Mesodermal cell (in vitro differentiated cells): ENCODE data around the gene RPS10. TPM values are rescaled to one million over a fixed set of nuclear protein-coding genes. Genes with fewer than 3 reads are reported as not detected.

Experiments
- H3K27ac ChIP-seq: 2 replicates; pipeline ENCODE4 v1.7.0; 2013; ENCODE audit warnings: mild to moderate bottlenecking, low read depth, low read length, moderate library complexity; ENCODE audit not compliant: severe bottlenecking
- H3K36me3 ChIP-seq: 2 replicates; pipeline ENCODE4 v1.7.1; 2013; ENCODE audit warnings: mild to moderate bottlenecking, low read length, moderate library complexity; ENCODE audit not compliant: control insufficient read depth, insufficient read depth
- H3K4me1 ChIP-seq: one replicate; pipeline ENCODE4 v1.7.1; 2013; ENCODE audit warnings: mild to moderate bottlenecking, low read length; ENCODE audit not compliant: insufficient read depth, control insufficient read depth, poor library complexity, severe bottlenecking
- H3K4me3 ChIP-seq: 2 replicates; pipeline ENCODE4 v1.7.0; 2013; ENCODE audit warnings: low read length, control low read depth, mild to moderate bottlenecking; ENCODE audit not compliant: insufficient read depth, poor library complexity, severe bottlenecking; ENCODE audit errors: extremely low read depth
- H3K9me3 ChIP-seq: 2 replicates; pipeline ENCODE4 v1.7.1; 2013; ENCODE audit warnings: mild to moderate bottlenecking, low read length, moderate library complexity; ENCODE audit not compliant: control insufficient read depth
- WGBS, 2 experiments: methylation state at CpG; one replicate each; pipeline ENCODE4 v1.1.5; 2013; ENCODE audit warnings: missing lambda C conversion rate in 2 of 2; ENCODE audit not compliant: insufficient coverage in 2 of 2; 5-methylcytosine and 5-hydroxymethylcytosine counted together
- polyA plus RNA-seq, 2 experiments: library from polyadenylated mRNA; stranded (reverse); fragments of 50-300 nt; gene quantifications; one replicate each; pipeline ENCODE4 v1.2.3, GENCODE V29; 2013

The RPS10 gene
- 2,391 TPM for polyA plus RNA-seq (2013, experiment 1 of 2)
- 2,211 TPM for polyA plus RNA-seq (2013, experiment 2 of 2)

DNA sequence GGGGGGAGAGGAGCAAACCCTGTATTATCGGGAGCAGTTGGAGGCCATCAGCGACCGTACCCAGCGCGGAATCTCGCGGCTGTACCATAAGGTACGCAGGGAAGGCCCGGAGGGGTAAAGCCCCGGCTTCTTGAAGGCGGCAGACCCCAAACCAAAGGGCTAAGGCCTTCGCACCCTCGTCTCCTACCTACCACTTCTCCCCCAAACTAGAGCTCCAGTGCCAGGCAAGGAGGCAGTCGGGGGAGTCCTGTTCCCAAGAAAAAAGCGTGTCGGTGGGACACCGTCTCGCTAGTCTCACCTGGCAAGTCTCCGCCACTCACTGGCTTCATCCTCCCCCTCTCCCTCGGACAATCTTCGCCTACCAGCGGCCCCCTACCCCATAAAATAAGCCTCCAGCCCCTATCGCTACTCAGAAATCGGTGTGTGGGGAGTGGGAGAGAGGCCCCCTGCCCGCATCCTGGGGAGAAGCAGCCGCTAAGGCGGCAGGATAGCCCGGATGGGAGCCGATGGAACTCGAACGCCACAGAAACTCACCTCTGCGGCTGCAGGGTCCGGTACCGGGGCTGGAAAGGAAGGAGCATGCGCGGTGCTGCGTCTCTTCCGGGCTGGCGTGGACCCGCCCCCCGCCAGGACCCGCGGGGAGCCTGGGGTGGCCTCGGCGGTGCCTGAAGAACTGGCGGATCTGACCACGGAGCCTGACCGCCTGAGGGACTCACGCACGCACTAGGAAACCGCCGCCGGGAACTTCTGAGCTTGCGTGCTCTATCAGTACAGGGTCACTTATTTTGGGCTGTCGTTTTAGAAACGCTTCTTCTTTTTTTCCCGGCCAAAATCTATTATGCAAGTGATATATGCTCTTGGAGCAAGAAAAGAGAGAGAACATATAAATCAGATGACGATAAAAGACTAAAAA, at the start of gene RPS10:
Gene RPS10 (minus strand): TSS at position 572 of the 913 bp plus-strand sequence. CDS start 848 bp downstream, outside the sequence.
- whole genome bisulfite sequencing, 2 experiments, result 1% methylated on average over 37 to 38 of the region's 58 CpGs
- Histone ChIP-seq H3K27ac (peak within 1 kb of the TSS; percentile 86), H3K36me3 (peaks cover 44% of the 10 kb centered on the region), H3K9me3 (no peaks in the 10 kb centered on the region), H3K4me1 (peaks cover 7% of the 10 kb centered on the region), H3K4me3 (peak within 1 kb of the TSS; percentile 96)

DNA sequence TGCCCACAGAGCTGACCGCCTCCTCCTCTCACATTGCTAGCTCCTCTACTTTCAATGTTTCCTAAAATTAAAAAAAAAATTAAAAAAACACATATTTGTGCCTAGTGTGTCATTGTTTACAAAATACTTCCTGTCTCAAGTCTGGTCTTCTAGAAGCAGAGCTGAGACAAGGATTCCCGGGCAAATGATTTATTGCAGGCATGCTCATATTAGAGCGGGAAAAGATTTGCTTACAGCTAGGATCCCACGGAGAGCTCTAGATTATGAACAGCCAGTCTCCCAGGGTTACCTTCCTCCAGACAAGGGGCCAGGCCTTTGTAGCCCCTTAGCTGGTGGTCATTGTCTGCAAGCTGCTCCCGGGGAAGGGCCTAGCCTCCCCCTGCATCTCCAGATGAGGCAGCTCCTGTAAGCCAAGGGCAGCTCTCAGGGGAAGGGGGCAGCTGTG, 49.4 kb upstream of the RPS10 start:
- Histone ChIP-seq H3K27ac (peak overlapping the region; percentile 3), H3K36me3 (no peaks in the 10 kb centered on the region), H3K9me3 (no peaks in the 10 kb centered on the region), H3K4me3 (no peak overlapping the region), H3K4me1 (peaks cover 6% of the 10 kb centered on the region)
- WGBS, 2 experiments, result 85% methylated on average over 4 to 5 of the region's 5 CpGs

DNA sequence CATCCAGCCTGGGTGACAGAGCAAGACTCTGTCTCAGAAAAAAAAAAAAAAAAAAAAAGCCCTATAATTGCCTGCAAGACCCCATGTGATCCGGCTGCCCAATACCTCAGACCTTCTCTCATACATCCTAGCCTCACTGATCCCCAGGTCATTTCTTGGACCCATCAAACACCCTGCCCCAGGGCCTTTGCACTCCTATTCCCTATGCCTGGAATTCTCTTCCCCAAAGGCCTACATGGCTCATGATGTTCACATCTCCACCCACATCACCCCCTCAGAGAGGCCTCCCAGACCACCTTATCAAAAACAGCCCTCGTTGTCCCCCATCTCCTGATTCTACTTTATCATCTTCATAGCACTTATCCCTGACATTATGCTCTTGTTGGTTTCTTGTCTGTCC, 48.9 kb upstream of the RPS10 start:
- Histone ChIP-seq H3K9me3 (no peaks in the 10 kb centered on the region), H3K36me3 (no peaks in the 10 kb centered on the region), H3K4me3 (no peak overlapping the region), H3K27ac (no peak overlapping the region), H3K4me1 (peaks cover 6% of the 10 kb centered on the region)
- whole genome bisulfite sequencing, 2 experiments, result 94 to 100% methylated on average over 1 to 2 of the region's 2 CpGs

DNA sequence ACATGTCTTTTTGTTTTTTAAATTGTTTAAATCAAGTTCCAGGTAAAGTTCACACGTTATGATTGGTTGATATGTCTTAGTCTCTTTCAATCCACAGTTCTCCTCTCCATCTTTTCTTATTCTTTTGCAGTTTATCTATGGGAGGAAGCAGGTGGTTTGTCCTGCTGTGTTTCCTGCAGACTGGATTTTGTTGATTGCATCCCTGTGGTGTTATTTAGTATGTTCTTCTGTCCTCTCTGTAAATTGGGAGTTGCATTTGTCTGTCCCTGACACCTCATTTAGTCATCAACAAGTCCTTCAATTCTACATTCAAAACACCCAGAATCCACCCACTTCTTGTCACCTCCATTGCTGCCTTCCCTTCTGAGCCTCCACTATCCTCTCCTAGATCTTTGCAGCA, 48.1 kb upstream of the RPS10 start:
- no peaks in the 10 kb centered on the region for H3K9me3 ChIP-seq
- H3K36me3 ChIP-seq, result no peaks in the 10 kb centered on the region
- H3K4me1 ChIP-seq, result peaks cover 6% of the 10 kb centered on the region
- H3K27ac ChIP-seq, result no peak overlapping the region
- no CpG with 5 or more reads among the region's 1 CpG for WGBS, 2 experiments
- no peak overlapping the region for H3K4me3 ChIP-seq

DNA sequence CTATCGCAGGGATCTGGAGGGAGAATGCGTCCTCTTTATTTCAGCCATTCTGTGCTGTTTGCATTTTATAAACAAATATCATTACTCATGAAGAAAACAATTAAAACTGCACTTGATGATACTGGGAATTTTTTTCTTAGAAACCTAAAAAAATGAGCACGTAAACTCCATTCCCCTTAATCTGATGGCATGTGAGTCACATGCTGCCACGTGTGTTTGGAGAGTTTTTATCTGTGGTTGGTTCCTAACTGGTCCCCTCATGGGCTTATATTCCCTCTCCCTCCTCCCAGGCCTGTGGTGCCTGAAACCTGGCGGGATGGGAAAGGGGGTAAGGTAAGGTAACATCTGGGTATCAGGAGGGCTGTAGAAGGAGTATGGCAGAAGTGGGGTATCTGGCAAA, 46.6 kb upstream of the RPS10 start:
- Histone ChIP-seq H3K4me1 (peaks cover 6% of the 10 kb centered on the region), H3K9me3 (no peaks in the 10 kb centered on the region), H3K4me3 (no peak overlapping the region), H3K36me3 (no peaks in the 10 kb centered on the region), H3K27ac (no peak overlapping the region)
- WGBS, 2 experiments, result no CpG with 5 or more reads among the region's 5 CpGs

DNA sequence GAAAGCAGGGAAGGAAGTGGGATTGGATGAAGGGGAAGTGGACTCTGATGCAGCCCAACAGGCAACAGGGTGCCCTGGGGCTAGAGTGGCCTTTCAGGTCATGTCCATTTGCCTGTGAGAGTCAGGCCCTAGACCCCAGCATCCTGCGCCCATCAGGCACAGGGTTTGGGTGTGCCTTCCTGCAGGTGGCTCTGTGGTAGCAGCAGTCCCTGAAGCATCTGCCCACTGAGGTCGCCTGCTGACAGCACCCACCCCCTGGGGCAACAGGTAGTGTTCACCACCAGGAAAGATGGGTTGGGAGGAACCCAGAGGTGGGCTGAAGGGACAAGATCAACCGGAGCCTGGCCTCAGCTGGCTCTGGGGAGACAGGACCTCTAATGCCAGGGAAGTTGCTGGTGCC, 43.6 kb upstream of the RPS10 start:
- 84 to 91% methylated on average over 3 of the region's 3 CpGs for WGBS, 2 experiments
- H3K4me3 ChIP-seq, result no peak overlapping the region

DNA sequence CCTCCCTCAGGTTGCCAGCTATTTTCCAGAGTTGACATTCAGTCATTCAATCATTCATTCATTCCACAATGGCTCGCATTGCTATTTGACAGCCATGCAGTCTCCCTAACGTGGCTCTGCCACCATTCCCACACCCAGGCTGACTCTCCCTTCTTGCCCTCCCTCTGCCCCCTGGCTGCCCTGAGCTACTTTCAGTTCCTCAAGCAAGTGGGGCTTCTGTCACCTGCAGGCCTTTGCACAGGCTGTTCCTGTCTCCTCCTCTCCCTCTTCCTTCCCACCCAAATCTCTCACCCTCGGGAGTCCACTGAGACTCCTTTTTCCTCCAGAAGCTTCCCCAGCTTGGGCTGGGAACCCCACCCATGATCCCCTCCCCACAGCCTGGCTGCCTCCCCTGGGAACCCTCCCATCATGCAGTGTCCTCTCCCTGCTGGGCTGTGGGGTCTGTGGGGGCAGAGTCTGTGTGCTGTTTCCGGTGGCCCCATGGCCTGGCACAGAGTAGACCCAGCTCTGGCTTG, 42.6 kb upstream of the RPS10 start:
- no peak overlapping the region for H3K27ac ChIP-seq
- H3K4me3 ChIP-seq, result no peak overlapping the region
- H3K9me3 ChIP-seq, result no peaks in the 10 kb centered on the region
- WGBS, 2 experiments, result 87 to 89% methylated on average over 2 to 3 of the region's 4 CpGs
- peaks cover 3% of the 10 kb centered on the region for H3K4me1 ChIP-seq
- H3K36me3 ChIP-seq, result no peaks in the 10 kb centered on the region

More for the DNA sequence above, 43.6 kb upstream of the RPS10 start:
- Histone ChIP-seq H3K4me1 (peaks cover 3% of the 10 kb centered on the region), H3K9me3 (no peaks in the 10 kb centered on the region), H3K27ac (no peak overlapping the region), H3K36me3 (no peaks in the 10 kb centered on the region)

DNA sequence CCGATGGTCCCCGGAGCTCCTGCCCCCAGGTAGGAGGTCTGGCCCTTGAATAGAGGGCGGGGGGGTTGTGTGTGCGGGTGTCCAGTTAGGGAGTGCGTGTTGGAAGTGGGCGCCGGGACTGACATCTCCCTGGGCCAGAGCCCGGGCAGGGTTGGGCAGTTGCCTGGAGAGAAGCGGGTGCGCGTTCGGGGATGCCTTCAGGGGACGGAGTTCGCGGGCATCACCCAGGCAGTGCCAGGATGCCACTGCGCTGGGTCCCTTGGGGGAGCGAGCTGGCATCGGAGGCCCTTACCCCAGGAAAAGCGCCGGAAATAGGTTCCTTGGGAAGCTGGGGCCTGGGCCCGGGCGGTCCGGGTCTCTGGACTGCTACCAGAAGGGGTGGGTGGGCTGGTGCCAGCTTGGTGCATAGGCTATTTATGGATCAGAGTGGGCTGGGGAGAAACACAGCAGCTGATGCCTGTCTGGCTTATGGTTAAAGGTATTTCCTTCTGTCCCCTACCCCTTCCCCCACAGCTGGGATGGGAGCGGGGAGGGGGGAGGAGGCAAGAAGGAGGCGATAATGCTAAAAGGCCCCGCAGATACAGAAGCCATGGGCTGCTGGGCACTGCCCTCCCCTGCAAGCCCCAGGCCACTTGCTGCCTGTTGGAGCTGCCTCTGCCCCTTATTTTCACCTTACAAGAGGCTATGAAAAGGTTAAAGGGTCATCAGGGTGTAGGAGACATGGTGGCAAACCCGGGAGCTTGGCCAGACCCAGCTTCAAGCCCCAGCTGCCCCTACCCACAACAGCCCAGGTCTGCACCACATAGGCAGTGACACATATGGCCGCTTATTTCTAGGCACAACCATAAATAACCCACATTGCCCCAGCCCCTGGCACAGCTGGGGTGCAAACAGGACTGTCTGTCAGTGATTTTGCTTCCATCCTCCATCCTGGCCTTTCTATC, 40.6 kb upstream of the RPS10 start:
- Histone ChIP-seq H3K36me3 (no peaks in the 10 kb centered on the region), H3K4me3 (peak overlapping the region; percentile 30), H3K4me1 (peaks cover 7% of the 10 kb centered on the region), H3K9me3 (no peaks in the 10 kb centered on the region), H3K27ac (no peak overlapping the region)
- WGBS, 2 experiments, result 37 to 48% methylated on average over 19 to 21 of the region's 28 CpGs

DNA sequence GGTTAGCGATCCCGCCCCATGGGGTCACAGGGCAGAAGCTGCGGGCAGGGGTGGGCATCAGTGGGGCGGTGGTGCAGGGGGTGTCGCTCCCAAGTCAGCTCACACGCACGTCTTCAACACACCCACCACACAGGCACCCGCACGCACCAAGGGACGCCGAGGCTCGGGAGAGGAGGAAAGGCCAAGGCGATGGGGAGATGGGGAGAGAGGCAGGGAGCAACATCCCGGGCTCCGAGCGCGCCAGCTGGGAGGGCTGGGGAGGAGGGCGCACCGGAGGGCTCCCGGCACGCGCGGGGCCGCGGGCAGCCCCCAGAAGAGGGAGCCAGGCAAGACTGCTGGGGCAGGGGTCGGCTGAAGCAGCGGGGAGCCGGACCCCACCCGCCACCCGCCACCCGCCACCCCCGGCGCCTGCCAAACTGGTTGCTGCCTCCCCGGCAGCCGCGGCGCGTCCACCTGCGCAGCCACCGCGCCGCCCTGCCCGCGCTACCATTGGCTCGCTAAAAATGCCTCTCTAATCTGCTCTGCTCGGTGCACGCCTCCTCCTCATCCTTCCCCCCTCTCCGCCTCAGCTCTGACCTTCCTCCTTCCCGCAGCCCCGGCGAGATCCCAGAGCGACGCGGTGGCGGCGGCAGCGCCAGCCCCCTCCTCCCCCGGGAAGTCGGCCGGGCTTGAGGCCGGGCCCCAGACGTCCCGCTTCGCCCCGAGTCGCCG, 39.8 kb upstream of the RPS10 start, which contains the start of gene PACSIN1:
Gene PACSIN1 (plus strand): TSS at position 546 of the 711 bp plus-strand sequence. CDS start 60,230 bp downstream, outside the sequence.
- no peaks in the 10 kb centered on the region for H3K9me3 ChIP-seq
- H3K36me3 ChIP-seq, result no peaks in the 10 kb centered on the region
- peak within 1 kb of the TSS; percentile 30 for H3K4me3 ChIP-seq
- peaks cover 10% of the 10 kb centered on the region for H3K4me1 ChIP-seq
- no peak within 1 kb of the TSS for H3K27ac ChIP-seq
- 0 to 4% methylated on average over 22 to 31 of the region's 67 CpGs for WGBS, 2 experiments

DNA sequence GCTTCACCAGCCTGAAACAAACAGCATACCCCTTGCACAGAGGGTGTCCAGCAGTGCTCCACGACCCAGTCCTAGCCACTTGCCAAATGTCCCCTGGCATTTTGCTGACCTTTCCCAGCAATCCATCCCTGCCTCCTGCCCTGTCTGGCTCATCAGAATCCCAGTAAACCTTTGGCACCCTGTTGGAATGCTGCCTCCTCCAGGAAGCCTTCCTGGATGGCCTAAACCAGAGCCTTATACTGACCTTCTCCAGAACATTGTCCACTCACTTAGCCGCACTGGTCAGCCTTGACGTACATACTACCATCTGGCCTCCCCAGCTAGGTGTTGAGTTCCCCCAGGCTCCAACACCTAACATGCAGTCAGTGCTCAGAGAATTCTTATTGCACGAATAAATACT, 38.0 kb upstream of the RPS10 start:
- H3K4me1 ChIP-seq, result peaks cover 10% of the 10 kb centered on the region
- no peaks in the 10 kb centered on the region for H3K9me3 ChIP-seq
- H3K27ac ChIP-seq, result no peak overlapping the region
- H3K4me3 ChIP-seq, result no peak overlapping the region
- 81 to 84% methylated on average over 3 to 4 of the region's 4 CpGs for WGBS, 2 experiments
- H3K36me3 ChIP-seq, result no peaks in the 10 kb centered on the region
